GM12878 (cell line): Measurements from ENCODE around the gene MAPK8IP1. TPM values are rescaled to one million over a fixed set of nuclear protein-coding genes. Genes with fewer than 3 reads are reported as not detected.

Source experiments
- ATAC-seq: fragments of 200-7000 bp; cut with Tn5 transposase; 3 replicates; pipeline ENCODE4 v1.9.1; 2020; ENCODE audit warnings: mild to moderate bottlenecking, moderate library complexity
- BruUV-seq: library from RNA; stranded (reverse); fragments of 400-500 nt; replicated peaks from 2 replicates; lab custom pipeline; 2021; lab: Mats Ljungman, UMichigan
- CTCF ChIA-PET: fragments of 300-600 bp; sonication (Branson Sonifier 250); formaldehyde crosslinking; extraction: SDS; loops from one replicate; lab custom pipeline; 2021; ENCODE audit warnings: inconsistent platforms; lab: Yijun Ruan, JAX
- POLR2A ChIA-PET: fragments of 350-600 bp; formaldehyde crosslinking; extraction: SDS; loops from one replicate; lab custom pipeline; 2021; ENCODE audit warnings: inconsistent platforms; lab: Charles Lee
- RAD21 ChIA-PET: fragments of 300-600 bp; sonication (Branson Sonifier 250); formaldehyde crosslinking; loops from one replicate; lab custom pipeline; 2023; ENCODE audit warnings: antibody characterized with exemption; ENCODE audit not compliant: unreplicated experiment; lab: Charles Lee
- SMC1A ChIA-PET: fragments of 300-600 bp; sonication (Branson Sonifier 250); formaldehyde crosslinking; loops from one replicate; lab custom pipeline; 2023; ENCODE audit not compliant: unreplicated experiment, uncharacterized antibody; lab: Charles Lee
- DNase-seq: peaks from one replicate; pipeline ENCODE4 v3.0.0-alpha.2; 2011; ENCODE audit warnings: low read depth, low spot score
- FAIRE-seq: peaks from 3 replicates; lab custom pipeline; 2011; peaks lifted over from hg19 to GRCh38; lab: Jason Lieb, UNC
- H2AFZ ChIP-seq: 2 replicates; pipeline ENCODE4 v1.6.0; 2011; ENCODE audit warnings: low read depth, low read length, control low read depth; ENCODE audit not compliant: control insufficient read depth
- H3K27ac ChIP-seq: 2 replicates; pipeline ENCODE4 v1.5.1; 2011; ENCODE audit warnings: control low read depth; ENCODE audit not compliant: control insufficient read depth, insufficient read depth
- H3K27me3 ChIP-seq, 2 experiments: replicated peaks in 1 of 2; 2 replicates each; pipeline versions ENCODE4 v1.6.0 to v1.6.1; 2011; ENCODE audit warnings: low read length in 1 of 2; ENCODE audit not compliant: control insufficient read depth in 2 of 2, insufficient read depth in 2 of 2
- H3K36me3 ChIP-seq, 2 experiments: 2 replicates each; pipeline ENCODE4 v1.5.1; 2011; ENCODE audit warnings: low read length in 1 of 2; ENCODE audit not compliant: control insufficient read depth in 2 of 2, insufficient read depth in 2 of 2
- H3K4me1 ChIP-seq: 2 replicates; pipeline ENCODE4 v1.6.1; 2011; ENCODE audit warnings: mild to moderate bottlenecking, low read length, moderate library complexity, mixed read lengths; ENCODE audit not compliant: control insufficient read depth, insufficient read depth
- H3K4me2 ChIP-seq: 2 replicates; pipeline ENCODE4 v1.6.0; 2011; ENCODE audit warnings: control low read depth; ENCODE audit not compliant: control insufficient read depth, insufficient read depth
- H3K4me3 ChIP-seq: fragments of 200-600 bp; sonication (generic); 2 replicates; pipeline ENCODE4 v1.5.1; 2016
- H3K79me2 ChIP-seq: 2 replicates; pipeline ENCODE4 v1.6.0; 2011; ENCODE audit warnings: low read length; ENCODE audit not compliant: control insufficient read depth, insufficient read depth
- H3K9ac ChIP-seq: 2 replicates; pipeline ENCODE4 v1.8.0; 2011; ENCODE audit warnings: low read length, control low read depth, mixed read lengths; ENCODE audit not compliant: control insufficient read depth, insufficient read depth
- H3K9me3 ChIP-seq: replicated peaks from 3 replicates; pipeline ENCODE4 v1.5.1; 2011; ENCODE audit warnings: mild to moderate bottlenecking, low read length; ENCODE audit not compliant: control insufficient read depth, insufficient read depth
- H4K20me1 ChIP-seq: 2 replicates; pipeline ENCODE4 v1.6.0; 2011; ENCODE audit not compliant: control insufficient read depth, insufficient read depth
- CBX5 ChIP-seq: sonication (generic); IDR thresholded peaks from 2 replicates; pipeline ENCODE4 v1.6.1; 2016; ENCODE audit warnings: low read depth, moderate library complexity, mild to moderate bottlenecking, inconsistent platforms
- CHD2 ChIP-seq: IDR thresholded peaks from 2 replicates; pipeline ENCODE4 v1.6.1; 2011; ENCODE audit warnings: low read depth, low read length, improper control_type of control experiment, borderline replicate concordance
- EP300 ChIP-seq, 2 experiments: fragments of 150-350 bp in 1 of 2; IDR thresholded peaks; 2 replicates each; pipeline ENCODE4 v1.6.1; 2011 to 2012; ENCODE audit warnings: low read depth in 2 of 2, low read length in 2 of 2, borderline replicate concordance in 1 of 2, improper control_type of control experiment in 1 of 2, inconsistent platforms in 1 of 2; ENCODE audit not compliant: control insufficient read depth in 1 of 2
- FOXM1 ChIP-seq: IDR thresholded peaks from 2 replicates; pipeline ENCODE4 v1.6.1; 2012; ENCODE audit warnings: low read depth, mild to moderate bottlenecking, inconsistent platforms, low read length, moderate library complexity
- IRF5 ChIP-seq: fragments of 450-650 bp; IDR thresholded peaks from 2 replicates; pipeline ENCODE4 v1.6.1; 2017; ENCODE audit warnings: borderline replicate concordance
- MTA3 ChIP-seq: IDR thresholded peaks from 2 replicates; pipeline ENCODE4 v1.6.1; 2012; ENCODE audit warnings: low read length, inconsistent platforms, borderline replicate concordance
- POLR2AphosphoS2 ChIP-seq: IDR thresholded peaks from 2 replicates; pipeline ENCODE4 v1.6.1; 2011; ENCODE audit warnings: low read depth, mild to moderate bottlenecking, low read length, improper control_type of control experiment, moderate library complexity
- POLR2AphosphoS5 ChIP-seq: IDR thresholded peaks from 2 replicates; pipeline ENCODE4 v1.6.1; 2011; ENCODE audit warnings: mild to moderate bottlenecking, low read length, inconsistent platforms
- RAD51 ChIP-seq: fragments of 450-650 bp; IDR thresholded peaks from 2 replicates; pipeline ENCODE4 v1.6.1; 2016; ENCODE audit warnings: moderate library complexity, mild to moderate bottlenecking, inconsistent platforms
- YBX1 ChIP-seq: fragments of 450-650 bp; IDR thresholded peaks from 2 replicates; pipeline ENCODE4 v1.6.1; 2016; ENCODE audit warnings: antibody characterized with exemption
- ZNF24 ChIP-seq: fragments of 450-650 bp; IDR thresholded peaks from 2 replicates; pipeline ENCODE4 v1.6.1; 2017; ENCODE audit warnings: antibody characterized with exemption, mild to moderate bottlenecking
- ZZZ3 ChIP-seq: IDR thresholded peaks from 2 replicates; pipeline ENCODE4 v1.6.1; 2011; ENCODE audit warnings: low read depth; ENCODE audit not compliant: control insufficient read depth, insufficient read length
- WGBS: methylation state at CpG from one replicate; pipeline ENCODE4 v1.1.6; 2016; ENCODE audit warnings: low lambda C conversion rate; ENCODE audit not compliant: insufficient replicate concordance, insufficient coverage; ENCODE audit errors: missing lambda C conversion rate; 5-methylcytosine and 5-hydroxymethylcytosine counted together
- in situ Hi-C: fragments of 300-500 bp; cut with MboI; formaldehyde crosslinking; loops from 9 replicates; pipeline ENCODE4 v1.14.3; 2018; ENCODE audit warnings: mixed read lengths
- intact Hi-C: fragments of 100-400 bp; cut with micrococcal nuclease; formaldehyde crosslinking; loops from one replicate; pipeline ENCODE4 v1.14.2; 2022; ENCODE audit not compliant: unreplicated experiment
- polyA plus RNA-seq, 11 experiments: library from polyadenylated mRNA; depleted of rRNA in 4 of 11; unstranded in 6 of 11; stranded (reverse) in 5 of 11; fragments of >200 nt; fragmentation: Nextera tagmentation in 4 of 11; fragmentation: Illumina TruSeq in 1 of 11; extraction: Ambion mirVana in 4 of 11; extraction: Trizol in 1 of 11; gene quantifications; 1 replicate in 1 of 11; 2 replicates in 10 of 11; pipeline versions ENCODE4 v1.2.1 to v1.2.3, GENCODE V29; 2011 to 2016; ENCODE audit warnings: inconsistent platforms in 2 of 11, missing spikeins in 2 of 11, low read depth in 1 of 11
- total RNA-seq, 4 experiments: library from RNA; depleted of rRNA in 3 of 4; stranded (reverse); fragments of >200 nt in 3 of 4; fragmentation: Illumina TruSeq in 1 of 4; extraction: Trizol in 1 of 4; gene quantifications; 2 replicates each; pipeline versions ENCODE4 v1.2.1 to v1.2.3, GENCODE V29; 2013 to 2021

MAPK8IP1 gene
- total and polyA plus RNA-seq, 10 of the 15 experiments (the other 5 are each of a cell fraction or from before 2014, with no cell fraction given) = 0.04 to 0.44 (median 0.11) TPM; not detected in 2

DNA sequence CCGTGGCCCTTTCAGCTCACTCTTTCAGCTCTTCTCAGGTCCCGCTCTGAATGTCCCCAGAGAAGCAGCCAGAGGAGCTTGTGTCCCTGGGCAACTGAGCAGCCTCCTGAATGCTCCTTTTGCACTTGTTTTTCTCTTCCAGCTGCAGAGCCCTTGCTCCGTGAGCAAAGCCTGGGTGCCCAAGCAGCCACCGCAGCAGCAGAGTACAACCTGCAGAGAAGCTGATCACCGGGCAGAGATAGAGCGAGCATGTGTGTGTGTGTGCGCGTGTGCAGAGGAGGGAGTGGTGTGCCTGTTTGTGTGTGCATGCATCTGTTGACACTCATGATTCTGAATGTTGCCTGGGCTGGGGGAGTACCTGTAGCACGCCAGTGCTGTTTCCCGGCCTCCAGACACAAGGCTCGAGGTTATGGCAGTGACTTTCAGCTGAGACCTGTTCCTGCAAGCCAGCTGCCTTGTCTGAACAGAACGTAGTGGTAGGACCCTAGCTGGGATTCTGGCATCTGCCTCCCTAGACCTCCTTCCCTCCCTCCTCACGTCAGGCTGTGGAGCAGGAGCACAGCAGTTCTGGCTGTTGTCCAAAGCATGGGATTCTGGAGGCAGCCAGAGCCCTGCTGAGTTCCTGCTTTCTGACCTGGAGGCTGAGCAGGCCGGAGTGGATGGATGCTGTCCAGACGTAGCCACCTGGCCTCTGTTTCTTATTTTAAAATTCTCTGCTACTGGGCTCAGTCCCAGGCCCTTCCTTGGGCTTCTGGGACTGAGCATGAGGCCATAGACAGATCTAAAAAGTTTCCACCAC, 4.5 kb upstream of the MAPK8IP1 start (continued):
- no peak for TF ChIP-seq YBX1
- TF ChIP-seq POLR2AphosphoS5 = no peak
- TF ChIP-seq IRF5 = no peak
- no peak for TF ChIP-seq CHD2
- TF ChIP-seq CBX5 = no peak
- TF ChIP-seq FOXM1 = no peak
- no peak for TF ChIP-seq MTA3

- CTCF ChIA-PET = interaction anchor here (1.8 to 3.5 kb wide), 2 partner anchors 9 to 124 kb away, joined by 6 to 8 read pairs; no protein-coding TSS in a partner anchor
- H3K9me3 ChIP-seq = no peaks in the 10 kb centered on the region
- H3K36me3 ChIP-seq = no peaks in the 10 kb centered on the region
- RAD21 ChIA-PET = no interaction called here
- no peak overlapping the region for H3K4me2 ChIP-seq
- no peaks in the 10 kb centered on the region for H3K79me2 ChIP-seq
- in situ Hi-C loops = no loop called here
- WGBS = 86% methylated on average over 6 of the region's 6 CpGs
- BruUV-seq = no TSS peak
- H2AFZ ChIP-seq = no peak overlapping the region
- H3K9ac ChIP-seq = no peak overlapping the region
- H3K27ac ChIP-seq = no peak overlapping the region
- DNase-seq (no peak), ATAC-seq (no peak), FAIRE-seq (no peak)
- SMC1A ChIA-PET = no interaction called here
- POLR2A ChIA-PET = interaction anchor here (1.2 kb wide), 1 partner anchor 16 kb away, joined by 3 read pairs; no protein-coding TSS in a partner anchor
- no peaks in the 10 kb centered on the region for H3K4me1 ChIP-seq
- H4K20me1 ChIP-seq = no peaks in the 10 kb centered on the region
- intact Hi-C loops = no loop called here
- TF ChIP-seq IRF5 = no peak
- no peak for TF ChIP-seq RAD51
- TF ChIP-seq CHD2 = no peak
- no peak for TF ChIP-seq POLR2AphosphoS2
- TF ChIP-seq FOXM1 = no peak
- TF ChIP-seq ZNF24 = no peak
- TF ChIP-seq ZZZ3 = no peak
- TF ChIP-seq EP300 (IDR thresholded peaks at IDR 0.05; ENCODE audit: borderline replicate concordance in 1 of 2, control insufficient read depth in 1 of 2, low read depth in 2 of 2, low read length in 2 of 2) = no peak
- H3K27me3 ChIP-seq = no peaks in the 10 kb centered on the region
- H3K4me3 ChIP-seq = no peak overlapping the region
These were observed 3.6 kb upstream of the MAPK8IP1 start for GRCh38 chr11:45881708-45882368.
